ENCODE data around the gene PCDH9. TPM values are rescaled to one million over a fixed set of nuclear protein-coding genes. Genes with fewer than 3 reads are reported as not detected.
"Not testable (repeated sequence)": the region's sequence is repeated elsewhere in the genome, so short reads cannot be mapped to it uniquely, and the experiment has no call there.

PCDH9 gene

DNA sequence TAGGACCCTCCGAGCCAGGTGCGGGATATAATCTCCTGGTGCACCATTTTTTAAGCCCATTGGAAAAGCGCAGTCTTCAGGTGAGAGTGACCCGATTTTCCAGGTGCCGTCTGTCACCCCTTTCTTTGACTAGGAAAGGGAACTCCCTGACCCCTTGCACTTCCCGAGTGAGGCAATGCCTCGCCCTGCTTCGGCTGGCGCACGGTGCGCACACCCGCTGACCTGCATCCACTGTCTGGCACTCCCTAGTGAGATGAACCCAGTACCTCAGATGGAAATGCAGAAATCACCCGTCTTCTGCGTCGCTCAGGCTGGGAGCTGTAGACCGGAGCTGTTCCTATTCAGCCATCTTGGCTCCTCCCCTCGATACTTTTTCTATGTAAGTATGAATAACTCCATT, 970.7 kb downstream of the PCDH9 start:
- not testable (repeated sequence) for H3K4me2 ChIP-seq (ENCODE audit: insufficient read depth, low read length, poor library complexity, severe bottlenecking); H2AK5ac ChIP-seq (ENCODE audit: low read depth, low read length); H3K4ac ChIP-seq (ENCODE audit: low read length); H2BK5ac ChIP-seq (ENCODE audit: low read length); H3K18ac ChIP-seq (ENCODE audit: low read length); H3K27ac ChIP-seq (replicated peaks; ENCODE audit: low read length); H3K23ac ChIP-seq (ENCODE audit: low read depth, low read length, poor library complexity); DNase-seq (ENCODE audit: low spot score); H2AFZ ChIP-seq (ENCODE audit: low read length); H2BK12ac ChIP-seq (ENCODE audit: low read length); H3K9me3 ChIP-seq (replicated peaks in 1 of 2; ENCODE audit: control insufficient read depth in 2 of 2, insufficient read depth in 1 of 2, low read depth in 1 of 2, low read length in 2 of 2); H4K91ac ChIP-seq (ENCODE audit: low read depth, low read length, poor library complexity); H3K9ac ChIP-seq (ENCODE audit: low read depth, low read length, poor library complexity); H3K36me3 ChIP-seq (replicated peaks in 1 of 2; ENCODE audit: control insufficient read depth in 2 of 2, insufficient read depth in 2 of 2, low read length in 2 of 2); H3K4me1 ChIP-seq (ENCODE audit: control insufficient read depth in 2 of 2, insufficient read depth in 1 of 2, low read depth in 1 of 2, low read length in 2 of 2); H4K8ac ChIP-seq (ENCODE audit: low read depth, low read length); H2BK15ac ChIP-seq (ENCODE audit: low read length); H2BK120ac ChIP-seq (ENCODE audit: low read depth, low read length); H3K14ac ChIP-seq (ENCODE audit: low read length); H3K4me3 ChIP-seq (ENCODE audit: low read length in 2 of 2); H3K27me3 ChIP-seq (ENCODE audit: control insufficient read depth in 3 of 3, insufficient read depth in 3 of 3, low read depth in 1 of 3, low read length in 3 of 3); H3K79me1 ChIP-seq (ENCODE audit: low read depth, low read length)
- WGBS, 2 donors (ENCODE audit: extremely low coverage in 2 of 2, insufficient read length in 2 of 2, insufficient replicate concordance in 1 of 2) = no CpG with 5 or more reads among the region's 17 CpGs

Small RNA genes within 50 kb of the gene (small RNA-seq; reads per million reads assigned to genes)
- not detected for gene RNU7-87P (ENCODE audit: insufficient read depth)

Measured in neuronal stem cell (in vitro differentiated cells).